Mesothelial cell of epicardium (in vitro differentiated cells): ENCODE results near the gene CTDSPL. TPM values are rescaled to one million over a fixed set of nuclear protein-coding genes. Genes with fewer than 3 reads are reported as not detected.
A peak's percentile ranks its signal among the peaks of the same experiment; 100 is the strongest.

Experiments
- DNase-seq, 2 experiments: peaks; one replicate each; pipeline ENCODE4 v3.0.0; 2021; ENCODE audit warnings: low spot score in 2 of 2; ENCODE audit not compliant: unreplicated experiment in 2 of 2
- H3K27ac Mint-ChIP-seq: 2 replicates; pipeline ENCODE4 v1.8.0; 2021; ENCODE audit warnings: mixed read lengths
- H3K27me3 Mint-ChIP-seq: 2 replicates; pipeline ENCODE4 v1.8.0; 2021; ENCODE audit warnings: low read depth, mixed read lengths
- H3K36me3 Mint-ChIP-seq: 2 replicates; pipeline ENCODE4 v1.8.0; 2021; ENCODE audit warnings: mixed read lengths
- H3K4me1 Mint-ChIP-seq: 2 replicates; pipeline ENCODE4 v1.8.0; 2021; ENCODE audit warnings: mixed read lengths
- H3K4me3 Mint-ChIP-seq: 2 replicates; pipeline ENCODE4 v1.8.0; 2021; ENCODE audit warnings: mild to moderate bottlenecking, moderate library complexity, mixed read lengths
- H3K9me3 Mint-ChIP-seq: 2 replicates; pipeline ENCODE4 v1.8.0; 2021; ENCODE audit warnings: mixed read lengths
- CTCF ChIP-seq: fragments of 200-600 bp; sonication (generic); IDR thresholded peaks from one replicate; pipeline ENCODE4 v1.5.0; 2021; ENCODE audit warnings: antibody characterized with exemption; ENCODE audit not compliant: unreplicated experiment
- total RNA-seq: library from RNA; stranded (reverse); gene quantifications from 3 replicates; pipeline ENCODE4 v1.2.1, GENCODE V29; 2021

The CTDSPL gene
- total RNA-seq, 1 donor from 2014 or later, result 29.9 TPM

DNA sequence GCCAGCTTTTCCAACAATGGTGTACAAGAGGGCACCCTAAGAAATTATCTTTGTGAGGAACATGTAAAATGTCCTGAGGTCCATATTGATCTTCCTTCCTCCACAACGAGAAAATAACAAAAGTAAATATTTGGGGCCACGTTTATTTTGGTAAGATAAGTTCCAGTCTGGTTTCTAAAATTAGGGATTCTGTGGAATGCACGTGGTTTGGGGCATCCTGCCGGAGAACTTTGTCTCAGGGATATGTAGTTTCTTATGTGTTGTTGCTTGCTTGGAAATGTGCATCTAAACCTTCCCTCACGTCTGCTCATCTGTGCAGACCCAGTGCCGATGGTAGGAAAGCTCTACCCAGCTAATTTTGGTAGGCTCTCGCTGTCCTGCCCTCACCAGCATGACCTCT is 62.8 kb downstream of the CTDSPL start:
- Mint-ChIP-seq H3K9me3 (peaks cover 16% of the 10 kb centered on the region), H3K27ac (no peak overlapping the region), H3K27me3 (no peaks in the 10 kb centered on the region), H3K4me1 (peaks cover 39% of the 10 kb centered on the region), H3K36me3 (peaks cover 11% of the 10 kb centered on the region), H3K4me3 (no peak overlapping the region)
- no peak for DNase-seq
- no peak for TF ChIP-seq CTCF

DNA sequence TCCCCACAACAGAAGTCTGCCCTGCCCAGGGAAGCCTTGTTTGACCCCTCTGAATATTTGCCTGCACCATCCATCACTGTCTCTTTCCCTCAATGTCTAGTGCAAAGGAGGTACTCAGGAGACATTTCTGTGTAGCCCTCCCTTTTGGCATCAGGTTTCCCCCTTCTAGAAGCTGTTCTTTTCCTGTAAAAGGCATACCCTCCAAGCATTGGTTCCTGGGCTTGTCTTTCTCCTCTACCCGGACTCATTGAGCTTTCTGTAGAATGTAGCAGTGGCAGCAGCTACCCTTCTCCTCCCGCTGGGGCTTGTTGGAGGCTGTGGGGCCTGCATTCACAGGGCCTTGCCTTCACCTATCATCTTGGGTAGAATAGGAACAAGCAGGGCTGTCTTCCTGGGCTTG is 63.5 kb downstream of the CTDSPL start:
- no peak for TF ChIP-seq CTCF
- H3K27me3 Mint-ChIP-seq, result no peaks in the 10 kb centered on the region
- peak overlapping the region; percentile 39 for H3K27ac Mint-ChIP-seq
- no peak overlapping the region for H3K4me3 Mint-ChIP-seq
- peaks cover 18% of the 10 kb centered on the region for H3K9me3 Mint-ChIP-seq
- no peak for DNase-seq
- peaks cover 13% of the 10 kb centered on the region for H3K36me3 Mint-ChIP-seq
- peaks cover 35% of the 10 kb centered on the region for H3K4me1 Mint-ChIP-seq

DNA sequence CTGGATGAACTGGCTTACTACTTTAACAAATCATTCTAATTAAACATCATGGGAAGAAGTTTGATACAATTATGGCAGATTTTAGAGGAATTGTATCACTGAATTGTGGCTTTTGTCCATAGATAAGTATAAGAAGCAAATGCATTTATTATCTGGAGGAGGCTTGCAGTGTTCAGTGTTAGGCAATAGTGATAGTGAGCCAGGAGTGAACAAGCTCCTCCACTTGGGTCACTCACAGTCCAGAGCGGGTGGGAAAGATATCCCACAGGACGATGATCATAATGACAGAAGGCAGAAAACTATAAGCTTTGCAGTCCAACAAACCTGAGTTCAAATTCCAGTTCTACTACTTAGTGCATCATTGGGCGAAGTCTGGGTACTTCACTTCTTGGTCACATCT is 64.9 kb downstream of the CTDSPL start:
- no peaks in the 10 kb centered on the region for H3K27me3 Mint-ChIP-seq
- no peak overlapping the region for H3K4me3 Mint-ChIP-seq
- H3K9me3 Mint-ChIP-seq, result peaks cover 24% of the 10 kb centered on the region
- peaks cover 38% of the 10 kb centered on the region for H3K4me1 Mint-ChIP-seq
- H3K27ac Mint-ChIP-seq, result no peak overlapping the region
- no peak for TF ChIP-seq CTCF
- no peak for DNase-seq
- peaks cover 20% of the 10 kb centered on the region for H3K36me3 Mint-ChIP-seq

DNA sequence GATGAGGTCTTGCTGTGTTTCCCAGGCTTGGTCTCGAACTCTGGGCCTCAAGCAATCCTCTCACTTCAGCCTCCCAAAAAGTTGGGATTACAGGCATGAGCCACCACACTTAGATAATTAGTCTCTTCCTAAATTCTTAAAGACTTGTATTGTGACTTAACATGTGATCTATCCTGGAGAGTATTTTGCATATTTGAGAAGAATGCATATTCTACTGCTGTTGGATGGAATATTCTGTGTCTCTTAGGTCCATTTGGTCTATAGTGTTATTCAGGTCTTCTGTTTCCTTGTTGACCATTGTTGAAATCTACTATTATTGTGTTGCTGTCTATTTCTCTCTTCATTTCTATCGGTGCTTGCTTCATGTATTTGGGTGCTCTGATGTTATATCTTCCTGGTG is 68.8 kb downstream of the CTDSPL start:
- Mint-ChIP-seq H3K27ac (no peak overlapping the region), H3K4me3 (no peak overlapping the region), H3K4me1 (peaks cover 23% of the 10 kb centered on the region), H3K36me3 (peaks cover 20% of the 10 kb centered on the region), H3K9me3 (peaks cover 24% of the 10 kb centered on the region), H3K27me3 (no peaks in the 10 kb centered on the region)
- DNase-seq, result no peak
- no peak for TF ChIP-seq CTCF

DNA sequence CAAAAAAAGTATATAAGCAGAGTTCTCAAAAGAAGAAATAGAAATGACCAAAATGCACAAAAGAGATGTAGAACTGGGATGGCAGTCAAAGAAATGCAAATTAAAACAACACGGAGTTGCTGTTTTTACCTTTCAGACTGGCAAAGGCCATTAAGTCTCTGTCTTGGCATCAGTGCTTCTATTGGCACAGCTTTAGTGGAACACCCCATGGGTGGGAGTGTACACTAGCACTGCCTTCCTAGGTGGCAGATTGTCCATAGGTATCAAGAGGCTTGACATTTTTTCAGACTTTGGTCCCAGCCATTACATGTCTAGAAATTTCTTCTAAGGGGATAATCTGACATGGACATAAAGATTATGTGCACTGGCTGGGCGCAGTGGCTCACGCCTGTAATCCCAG is 70.8 kb downstream of the CTDSPL start:
- Mint-ChIP-seq H3K4me3 (no peak overlapping the region), H3K36me3 (peaks cover 20% of the 10 kb centered on the region), H3K4me1 (peaks cover 33% of the 10 kb centered on the region), H3K27ac (peak overlapping the region; percentile 79), H3K27me3 (no peaks in the 10 kb centered on the region), H3K9me3 (peaks cover 24% of the 10 kb centered on the region)
- DNase-seq, result no peak
- no peak for TF ChIP-seq CTCF
